HepG2 (cell line): Measurements from ENCODE around the gene IGSF21. TPM values are rescaled to one million over a fixed set of nuclear protein-coding genes. Genes with fewer than 3 reads are reported as not detected.

Experiments
- ATAC-seq: fragments of 200-7000 bp; cut with Tn5 transposase; 3 replicates; pipeline ENCODE4 v1.9.1; 2020; ENCODE audit warnings: mild to moderate bottlenecking, moderate library complexity
- BruUV-seq: library from RNA; stranded (reverse); fragments of 400-500 nt; replicated peaks from 2 replicates; lab custom pipeline; 2021; lab: Mats Ljungman, UMichigan
- CTCF ChIA-PET: fragments of 300-600 bp; formaldehyde crosslinking; extraction: SDS; loops from one replicate; lab custom pipeline; 2021; ENCODE audit warnings: low total read pairs, inconsistent platforms, low intra/inter-chr PET ratio; lab: Yijun Ruan, JAX
- POLR2A ChIA-PET: fragments of 350-600 bp; sonication (Branson Sonifier 250); formaldehyde crosslinking; loops from one replicate; lab custom pipeline; 2020; ENCODE audit warnings: antibody characterized with exemption, inconsistent platforms; lab: Yijun Ruan, JAX
- DNase-seq: peaks from one replicate; pipeline ENCODE4 v3.0.0-alpha.2; 2015; ENCODE audit warnings: low spot score
- FAIRE-seq: peaks from 3 replicates; lab custom pipeline; 2011; peaks lifted over from hg19 to GRCh38; lab: Jason Lieb, UNC
- H2AFZ ChIP-seq: one replicate; pipeline ENCODE4 v1.6.1; 2011; ENCODE audit warnings: low read length, inconsistent platforms
- H3K27ac ChIP-seq: fragments of 300-600 bp; 3 replicates; pipeline ENCODE4 v1.8.0; 2011; ENCODE audit warnings: mixed run types, mild to moderate bottlenecking, mixed read lengths, low read length, inconsistent platforms; ENCODE audit not compliant: insufficient read depth; ENCODE audit errors: extremely low read length
- H3K27me3 ChIP-seq, 2 experiments: fragments of 200-600 bp in 1 of 2; 2 replicates in 1 of 2; 3 replicates in 1 of 2; pipeline versions ENCODE4 v1.6.0 to v1.8.0; 2011; ENCODE audit warnings: low read length in 2 of 2, mild to moderate bottlenecking in 2 of 2, moderate library complexity in 2 of 2, inconsistent platforms in 1 of 2; ENCODE audit not compliant: insufficient read depth in 2 of 2, control insufficient read depth in 1 of 2
- H3K36me3 ChIP-seq, 2 experiments: fragments of 200-600 bp in 1 of 2; replicated peaks in 1 of 2; 2 replicates in 1 of 2; 3 replicates in 1 of 2; pipeline versions ENCODE4 v1.5.1 to v1.8.0; 2011; ENCODE audit warnings: low read length in 2 of 2, inconsistent platforms in 1 of 2; ENCODE audit not compliant: insufficient read depth in 2 of 2, control insufficient read depth in 1 of 2
- H3K4me1 ChIP-seq: 2 replicates; pipeline ENCODE4 v1.5.1; 2012; ENCODE audit warnings: low read length, inconsistent platforms; ENCODE audit not compliant: insufficient read depth
- H3K4me2 ChIP-seq: 2 replicates; pipeline ENCODE4 v1.6.0; 2011; ENCODE audit warnings: low read depth, low read length, inconsistent platforms
- H3K4me3 ChIP-seq, 3 experiments: fragments of 200-600 bp in 1 of 3; sonication (generic), shearing (Covaris generic) in 1 of 3; replicated peaks in 1 of 3; 2 replicates each; pipeline ENCODE4 v1.5.1; 2011 to 2016; ENCODE audit warnings: low read length in 3 of 3, inconsistent platforms in 2 of 3, low read depth in 2 of 3, mild to moderate bottlenecking in 2 of 3, control low read depth in 1 of 3, mixed read lengths in 1 of 3; ENCODE audit not compliant: insufficient read depth in 1 of 3
- H3K79me2 ChIP-seq: one replicate; pipeline ENCODE4 v1.6.1; 2011; ENCODE audit warnings: low read length, inconsistent platforms; ENCODE audit not compliant: insufficient read depth
- H3K9ac ChIP-seq: 2 replicates; pipeline ENCODE4 v1.6.0; 2011; ENCODE audit warnings: mild to moderate bottlenecking, low read depth, low read length, inconsistent platforms; ENCODE audit not compliant: insufficient read depth
- H3K9me3 ChIP-seq: 2 replicates; pipeline ENCODE4 v1.5.1; 2012; ENCODE audit warnings: mild to moderate bottlenecking, low read length
- H4K20me1 ChIP-seq: 2 replicates; pipeline ENCODE4 v1.6.0; 2011; ENCODE audit warnings: inconsistent platforms, mild to moderate bottlenecking, low read length, moderate library complexity; ENCODE audit not compliant: insufficient read depth
- ATM ChIP-seq: fragments of 450-650 bp; IDR thresholded peaks from 2 replicates; pipeline ENCODE4 v1.7.1; 2017; ENCODE audit warnings: mild to moderate bottlenecking, borderline replicate concordance
- CHCHD3 ChIP-seq: sonication (generic); formaldehyde crosslinking; IDR thresholded peaks from 2 replicates; pipeline ENCODE4 v1.8.0; 2022; ENCODE audit warnings: mild to moderate bottlenecking, missing genetic modification reagents, moderate library complexity
- CREM ChIP-seq, 2 experiments: sonication (generic) in 1 of 2; formaldehyde crosslinking in 1 of 2; IDR thresholded peaks; 2 replicates each; pipeline versions ENCODE4 v1.4.0 to v1.6.1; 2016 to 2020; ENCODE audit warnings: antibody characterized with exemption in 1 of 2, mild to moderate bottlenecking in 1 of 2, missing genetic modification reagents in 1 of 2
- CTCF ChIP-seq: sonication (generic); formaldehyde crosslinking; IDR thresholded peaks from 2 replicates; pipeline ENCODE4 v1.5.0; 2020; ENCODE audit warnings: mild to moderate bottlenecking, missing genetic modification reagents, moderate library complexity
- HDAC6 ChIP-seq: fragments of 200-600 bp; sonication (generic); IDR thresholded peaks from 2 replicates; pipeline ENCODE4 v1.7.0; 2017; ENCODE audit warnings: mild to moderate bottlenecking, antibody characterized with exemption, low read length, low read depth
- HNF4A ChIP-seq: sonication (generic); formaldehyde crosslinking; IDR thresholded peaks from 2 replicates; pipeline ENCODE4 v1.4.0; 2020; ENCODE audit warnings: missing genetic modification reagents
- PBX2 ChIP-seq: IDR thresholded peaks from 2 replicates; pipeline ENCODE4 v1.6.1; 2016; ENCODE audit warnings: control low read depth
- RAD21 ChIP-seq: fragments of 450-650 bp; formaldehyde crosslinking; IDR thresholded peaks from 2 replicates; pipeline ENCODE4 v1.5.0; 2020; ENCODE audit warnings: mild to moderate bottlenecking
- RFX3 ChIP-seq: IDR thresholded peaks from 2 replicates; pipeline ENCODE4 v1.6.1; 2016; ENCODE audit warnings: missing biosample characterization, missing genetic modification reagents
- RXRB ChIP-seq: IDR thresholded peaks from 2 replicates; pipeline ENCODE4 v1.6.1; 2016; ENCODE audit warnings: borderline replicate concordance, missing genetic modification reagents, missing compliant biosample characterization
- SIN3A ChIP-seq: IDR thresholded peaks from 2 replicates; pipeline ENCODE4 v1.6.1; 2011; ENCODE audit warnings: low read depth, mild to moderate bottlenecking, control low read depth, low read length, borderline replicate concordance
- U2AF1 ChIP-seq: fragments of 200-400 bp; formaldehyde crosslinking; optimal IDR thresholded peaks from 2 replicates; pipeline ENCODE3; 2017; ENCODE audit warnings: mild to moderate bottlenecking, low read depth, low read length
- YEATS4 ChIP-seq: sonication (generic); formaldehyde crosslinking; IDR thresholded peaks from 2 replicates; pipeline ENCODE4 v1.4.0; 2020; ENCODE audit warnings: missing genetic modification reagents, borderline replicate concordance
- ZFP36L1 ChIP-seq: sonication (generic); formaldehyde crosslinking; IDR thresholded peaks from 2 replicates; pipeline ENCODE4 v1.8.0; 2022; ENCODE audit warnings: mild to moderate bottlenecking, missing genetic modification reagents, moderate library complexity
- ZFP91 ChIP-seq: sonication (generic); formaldehyde crosslinking; IDR thresholded peaks from 2 replicates; pipeline ENCODE4 v1.9.0; 2022; ENCODE audit warnings: missing genetic modification reagents, mild to moderate bottlenecking, borderline replicate concordance
- WGBS: methylation state at CpG from one replicate; pipeline ENCODE4 v1.1.6; 2017; ENCODE audit warnings: low lambda C conversion rate; 5-methylcytosine and 5-hydroxymethylcytosine counted together
- in situ Hi-C: cut with HindIII; loops from 2 replicates; pipeline ENCODE4 v1.10.0; 2017; ENCODE audit warnings: low pct_unique_long_range_greater_than_20kb; ENCODE audit not compliant: extremely low pct_ligation_motif_present
- intact Hi-C: fragments of 100-400 bp; cut with micrococcal nuclease; formaldehyde crosslinking; loops from one replicate; pipeline ENCODE4 v1.10.0; 2022; ENCODE audit not compliant: unreplicated experiment
- polyA plus RNA-seq, 8 experiments: library from polyadenylated mRNA; depleted of rRNA in 3 of 8; stranded (reverse) in 7 of 8; unstranded in 1 of 8; fragments of >200 nt; fragmentation: Illumina TruSeq in 4 of 8; extraction: Trizol in 4 of 8; gene quantifications; 2 replicates each; pipeline versions ENCODE4 v1.2.1 to v1.2.3, GENCODE V29; 2011 to 2016; ENCODE audit warnings: low read depth in 4 of 8, missing spikeins in 1 of 8, mixed read lengths in 1 of 8; ENCODE audit not compliant: insufficient read depth in 1 of 8
- total RNA-seq, 5 experiments: library from RNA; depleted of rRNA; stranded (reverse); fragments of >200 nt; fragmentation: Illumina TruSeq; extraction: Trizol; gene quantifications; 2 replicates each; pipeline ENCODE4 v1.2.3, GENCODE V29; 2016; ENCODE audit warnings: low read depth in 1 of 5
- TF ChIP-seq, protein P1 (sequence below): sonication (generic); formaldehyde crosslinking; IDR thresholded peaks from 2 replicates; pipeline ENCODE4 v1.4.0; 2020; ENCODE audit warnings: mild to moderate bottlenecking, low read depth, missing genetic modification reagents

The IGSF21 gene
- total and polyA plus RNA-seq, 2 of the 13 experiments (the other 11 are each of a cell fraction or from before 2014, with no cell fraction given): not detected

DNA sequence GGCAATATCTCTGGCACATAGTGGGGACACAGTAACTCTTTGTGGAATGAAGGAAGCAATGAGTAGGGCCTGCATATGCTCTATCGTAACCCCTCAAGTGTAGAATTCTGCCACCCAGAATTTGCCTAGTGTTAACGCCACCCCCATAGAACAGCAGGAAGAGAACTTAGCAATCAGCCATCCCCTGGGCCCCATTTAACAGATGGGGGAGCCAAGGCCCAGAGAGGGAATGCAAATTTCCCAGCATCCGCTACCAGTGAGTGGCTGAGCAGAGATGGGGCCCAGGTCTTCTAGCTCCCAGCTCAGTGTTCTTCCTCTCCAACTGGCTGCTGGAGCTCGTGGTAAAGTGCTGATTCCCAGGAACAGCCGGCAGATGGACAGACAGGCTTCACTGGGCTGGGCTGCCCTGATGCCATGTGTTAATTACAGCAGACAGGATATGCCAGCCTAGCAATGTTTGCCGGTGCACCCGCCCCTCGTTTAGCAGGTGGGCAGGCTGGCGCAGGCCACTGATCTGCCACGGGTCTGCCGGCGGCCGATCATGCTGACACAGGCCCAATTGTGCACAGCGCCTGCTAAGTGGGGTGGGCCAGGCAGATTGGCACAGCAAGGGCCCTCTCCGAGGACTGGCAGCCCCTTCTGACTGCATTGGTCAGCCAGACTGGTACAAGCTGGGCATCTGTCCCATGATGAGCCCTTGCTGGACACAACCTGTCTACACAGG lies 171.9 kb downstream of the IGSF21 start:
- Histone ChIP-seq H3K9me3 (no peaks in the 10 kb centered on the region), H3K4me2 (no peak overlapping the region)
- intact Hi-C loops: no loop called here
- in situ Hi-C loops: no loop called here
- no peak for ATAC-seq
- POLR2A ChIA-PET: no interaction called here
- CTCF ChIA-PET: no interaction called here
- no TSS peak for BruUV-seq
- no peak for TF ChIP-seq RXRB (CRISPR knock-in tag)
- TF ChIP-seq, protein P1, sequence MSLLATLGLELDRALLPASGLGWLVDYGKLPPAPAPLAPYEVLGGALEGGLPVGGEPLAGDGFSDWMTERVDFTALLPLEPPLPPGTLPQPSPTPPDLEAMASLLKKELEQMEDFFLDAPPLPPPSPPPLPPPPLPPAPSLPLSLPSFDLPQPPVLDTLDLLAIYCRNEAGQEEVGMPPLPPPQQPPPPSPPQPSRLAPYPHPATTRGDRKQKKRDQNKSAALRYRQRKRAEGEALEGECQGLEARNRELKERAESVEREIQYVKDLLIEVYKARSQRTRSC (CRISPR knock-in tag): no peak
- TF ChIP-seq ZFP36L1 (CRISPR knock-in tag): no peak
- no peak for TF ChIP-seq RFX3 (CRISPR knock-in tag)
- no peak for TF ChIP-seq SIN3A
- TF ChIP-seq PBX2: no peak
- TF ChIP-seq HDAC6: no peak
- no peak for TF ChIP-seq U2AF1
- no peak for TF ChIP-seq CREM (IDR thresholded peaks at IDR 0.05)
- no peak for TF ChIP-seq CREM (CRISPR knock-in tag; IDR thresholded peaks at IDR 0.05)
- no peak for TF ChIP-seq HNF4A (CRISPR knock-in tag)
- no peak for TF ChIP-seq CHCHD3 (CRISPR knock-in tag)
- TF ChIP-seq YEATS4: no peak
- TF ChIP-seq ZFP91 (CRISPR knock-in tag): no peak
- TF ChIP-seq RAD21 (CRISPR knock-in tag): no peak
- TF ChIP-seq ATM: no peak
- TF ChIP-seq CTCF (CRISPR knock-in tag): no peak
- TF ChIP-seq, all 625 proteins: peak for 0
- FAIRE-seq: no peak
- Histone ChIP-seq H3K9ac (no peak overlapping the region), H4K20me1 (no peaks in the 10 kb centered on the region), H3K4me3 (no peak overlapping the region), H3K4me1 (peaks cover 18% of the 10 kb centered on the region), H3K27me3 (no peaks in the 10 kb centered on the region), H3K36me3 (no peaks in the 10 kb centered on the region), H3K27ac (no peak overlapping the region), H3K79me2 (no peaks in the 10 kb centered on the region), H2AFZ (no peak overlapping the region)
- DNase-seq: no peak
- 41% methylated on average over 4 of the region's 15 CpGs for WGBS
